ENCODE results near the gene PTCD1.
"Not testable (repeated sequence)": the region's sequence is repeated elsewhere in the genome, so short reads cannot be mapped to it uniquely, and the experiment has no call there.

Gene PTCD1

GRCh38 chr7:99384523-99384922 lies 54.1 kb downstream of the PTCD1 start:
- DNase-seq = no peak

- DNase-seq = no peak
Measured at GRCh38 chr7:99383791-99384370, 54.7 kb downstream of the PTCD1 start.

GRCh38 chr7:99383203-99383602 lies 55.4 kb downstream of the PTCD1 start:
- DNase-seq = no peak

GRCh38 chr7:99381664-99382075 lies 56.9 kb downstream of the PTCD1 start:
- no peak for DNase-seq

- no peak for DNase-seq
Measured at GRCh38 chr7:99380823-99381663, 57.6 kb downstream of the PTCD1 start.

- no peak for DNase-seq
Measured at GRCh38 chr7:99380032-99380822, 58.4 kb downstream of the PTCD1 start.

GRCh38 chr7:99379693-99380031 lies 58.9 kb downstream of the PTCD1 start:
- DNase-seq = not testable (repeated sequence)

GRCh38 chr7:99379043-99379577 lies 59.5 kb downstream of the PTCD1 start:
- DNase-seq = no peak

- peak; percentile 28 to 58 for DNase-seq
Measured at GRCh38 chr7:99375070-99375807, 63.4 kb downstream of the PTCD1 start.

GRCh38 chr7:99374111-99375064 lies 64.2 kb downstream of the PTCD1 start, which contains the start of gene ARPC1B:
Gene ARPC1B (plus strand): TSS chr7:99374730. CDS start chr7:99385715, 10,985 bp downstream.
- peak; percentile 40 to 84 for DNase-seq

GRCh38 chr7:99373091-99374066 lies 65.2 kb downstream of the PTCD1 start:
- DNase-seq = no peak

- DNase-seq = no peak
Measured at GRCh38 chr7:99372275-99373090, 66.1 kb downstream of the PTCD1 start.

- DNase-seq = no peak
Measured at GRCh38 chr7:99371376-99371920, 67.2 kb downstream of the PTCD1 start.

GRCh38 chr7:99369767-99370391 lies 68.7 kb downstream of the PTCD1 start:
- DNase-seq = no peak

GRCh38 chr7:99368750-99369389 lies 69.7 kb downstream of the PTCD1 start:
- DNase-seq = no peak
